IPS DF 6.9 (cell line): ENCODE data around the gene CTNNAL1.
"Not testable (repeated sequence)": the region's sequence is repeated elsewhere in the genome, so short reads cannot be mapped to it uniquely, and the experiment has no call there.

Experiments
- DNase-seq: peaks from one replicate; pipeline ENCODE4 v3.0.0-alpha.2; 2013; ENCODE audit warnings: low read depth, low spot score
- H3K27ac ChIP-seq: one replicate; pipeline ENCODE4 v1.5.1; 2013; ENCODE audit warnings: low read length, control low read depth
- H3K27me3 ChIP-seq: 2 replicates; pipeline ENCODE4 v1.6.1; 2013; ENCODE audit warnings: mild to moderate bottlenecking, low read length; ENCODE audit not compliant: control insufficient read depth, insufficient read depth
- H3K36me3 ChIP-seq: 2 replicates; pipeline ENCODE4 v1.6.1; 2013; ENCODE audit warnings: low read length; ENCODE audit not compliant: control insufficient read depth, insufficient read depth
- H3K4me1 ChIP-seq: 2 replicates; pipeline ENCODE4 v1.6.1; 2013; ENCODE audit warnings: low read length; ENCODE audit not compliant: control insufficient read depth, insufficient read depth
- H3K4me3 ChIP-seq: 2 replicates; pipeline ENCODE4 v1.5.1; 2013; ENCODE audit warnings: mild to moderate bottlenecking, low read length
- H3K9me3 ChIP-seq: 2 replicates; pipeline ENCODE4 v1.6.1; 2013; ENCODE audit warnings: low read length, inconsistent platforms; ENCODE audit not compliant: control insufficient read depth, insufficient read depth
- WGBS: extraction: QIAGEN DNeasy Blood & Tissue Kit; methylation state at CpG from one replicate; pipeline ENCODE4 v1.1.7; 2013; ENCODE audit warnings: mixed read lengths, missing lambda C conversion rate; ENCODE audit not compliant: insufficient read length, insufficient coverage; 5-methylcytosine and 5-hydroxymethylcytosine counted together

CTNNAL1 gene, protein sequence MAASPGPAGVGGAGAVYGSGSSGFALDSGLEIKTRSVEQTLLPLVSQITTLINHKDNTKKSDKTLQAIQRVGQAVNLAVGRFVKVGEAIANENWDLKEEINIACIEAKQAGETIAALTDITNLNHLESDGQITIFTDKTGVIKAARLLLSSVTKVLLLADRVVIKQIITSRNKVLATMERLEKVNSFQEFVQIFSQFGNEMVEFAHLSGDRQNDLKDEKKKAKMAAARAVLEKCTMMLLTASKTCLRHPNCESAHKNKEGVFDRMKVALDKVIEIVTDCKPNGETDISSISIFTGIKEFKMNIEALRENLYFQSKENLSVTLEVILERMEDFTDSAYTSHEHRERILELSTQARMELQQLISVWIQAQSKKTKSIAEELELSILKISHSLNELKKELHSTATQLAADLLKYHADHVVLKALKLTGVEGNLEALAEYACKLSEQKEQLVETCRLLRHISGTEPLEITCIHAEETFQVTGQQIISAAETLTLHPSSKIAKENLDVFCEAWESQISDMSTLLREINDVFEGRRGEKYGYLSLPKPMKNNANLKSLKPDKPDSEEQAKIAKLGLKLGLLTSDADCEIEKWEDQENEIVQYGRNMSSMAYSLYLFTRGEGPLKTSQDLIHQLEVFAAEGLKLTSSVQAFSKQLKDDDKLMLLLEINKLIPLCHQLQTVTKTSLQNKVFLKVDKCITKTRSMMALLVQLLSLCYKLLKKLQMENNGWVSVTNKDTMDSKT

GRCh38 chr9:109012876-109013678 is at the start of gene CTNNAL1:
CTNNAL1 (minus strand) TSS chr9:109013499; CDS start chr9:109013442, 57 bp downstream.
- H3K27ac ChIP-seq = no peak within 1 kb of the TSS
- no peaks in the 10 kb centered on the region for H3K9me3 ChIP-seq
- WGBS = no CpG with 5 or more reads among the region's 99 CpGs
- H3K27me3 ChIP-seq = peaks cover 2% of the 10 kb centered on the region; the same call in 1 of the 2 replicates
- H3K36me3 ChIP-seq = no peaks in the 10 kb centered on the region
- peak within 1 kb of the TSS; percentile 80 for H3K4me3 ChIP-seq
- DNase-seq = peak; percentile 55
- no peaks in the 10 kb centered on the region for H3K4me1 ChIP-seq

GRCh38 chr9:109062543-109062942 is 49.2 kb upstream of the CTNNAL1 start:
- H3K4me1 ChIP-seq = no peaks in the 10 kb centered on the region
- no CpG with 5 or more reads among the region's 6 CpGs for WGBS
- no peak overlapping the region for H3K4me3 ChIP-seq
- H3K9me3 ChIP-seq = no peaks in the 10 kb centered on the region
- peaks cover 15% of the 10 kb centered on the region; the same call in 1 of the 2 replicates for H3K36me3 ChIP-seq
- no peak overlapping the region for H3K27ac ChIP-seq
- H3K27me3 ChIP-seq = no peaks in the 10 kb centered on the region
- no peak for DNase-seq

DNA sequence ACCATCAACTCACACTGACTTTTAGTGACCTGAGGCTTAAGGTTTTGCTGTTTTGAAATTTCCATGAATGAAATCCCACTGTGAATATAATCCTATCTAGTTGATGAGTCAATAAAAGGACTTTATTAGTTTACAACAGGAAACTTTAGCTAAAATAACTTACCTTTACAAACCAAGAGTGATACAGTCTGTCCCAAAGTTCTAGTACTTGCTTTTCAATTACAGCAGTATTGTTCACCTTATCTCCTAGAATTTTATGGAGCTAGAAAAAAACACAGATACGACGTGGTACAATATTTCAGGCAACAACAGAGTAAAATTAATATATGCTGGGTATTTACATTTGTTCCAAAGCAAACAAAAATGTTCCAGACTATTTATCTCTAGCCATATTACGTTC is 46.9 kb upstream of the CTNNAL1 start:
- no CpG with 5 or more reads among the region's 3 CpGs for whole genome bisulfite sequencing
- H3K4me3 ChIP-seq = no peak overlapping the region
- peaks cover 13% of the 10 kb centered on the region; the same call in 1 of the 2 replicates for H3K36me3 ChIP-seq
- H3K4me1 ChIP-seq = no peaks in the 10 kb centered on the region
- no peaks in the 10 kb centered on the region for H3K27me3 ChIP-seq
- no peak for DNase-seq
- H3K27ac ChIP-seq = no peak overlapping the region
- H3K9me3 ChIP-seq = no peaks in the 10 kb centered on the region

DNA sequence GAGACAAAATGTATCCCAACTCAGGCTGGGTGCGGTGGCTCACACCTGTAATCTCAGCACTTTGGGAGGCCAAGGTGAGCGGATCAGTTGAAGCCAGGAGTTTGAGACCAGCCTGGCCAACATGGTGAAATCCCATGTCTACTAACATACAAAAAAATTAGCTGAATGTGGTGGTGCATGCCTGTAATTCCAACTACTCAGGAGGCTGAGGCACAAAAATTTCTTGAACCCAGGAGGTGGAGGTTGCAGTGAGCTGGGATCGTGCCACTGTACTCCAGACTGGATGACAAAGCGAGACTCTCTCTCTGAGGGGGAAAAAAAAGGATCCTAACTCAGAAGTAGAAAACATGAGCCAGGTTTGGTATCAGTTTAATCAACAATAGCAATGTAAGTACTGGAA is 39.8 kb upstream of the CTNNAL1 start:
- DNase-seq, H3K4me1 ChIP-seq, H3K9me3 ChIP-seq, H3K27me3 ChIP-seq, H3K27ac ChIP-seq, H3K4me3 ChIP-seq: not testable (repeated sequence)
- peaks cover 10% of the 10 kb centered on the region; the same call in 1 of the 2 replicates for H3K36me3 ChIP-seq
- WGBS = no CpG with 5 or more reads among the region's 4 CpGs

- no peaks in the 10 kb centered on the region for H3K9me3 ChIP-seq
- H3K36me3 ChIP-seq = peaks cover 10% of the 10 kb centered on the region; the same call in 1 of the 2 replicates
- DNase-seq = no peak
- H3K27me3 ChIP-seq = no peaks in the 10 kb centered on the region
- H3K27ac ChIP-seq = no peak overlapping the region
- H3K4me3 ChIP-seq = no peak overlapping the region
- no peaks in the 10 kb centered on the region for H3K4me1 ChIP-seq
- WGBS = no CpG with 5 or more reads among the region's 2 CpGs
Measured at GRCh38 chr9:109052416-109052815, 39.1 kb upstream of the CTNNAL1 start.

GRCh38 chr9:109051733-109052132 is 38.4 kb upstream of the CTNNAL1 start:
- no peak for DNase-seq
- no CpG with 5 or more reads among the region's 1 CpG for WGBS
- H3K36me3 ChIP-seq = peaks cover 10% of the 10 kb centered on the region; the same call in 1 of the 2 replicates

GRCh38 chr9:109050444-109050843 is 37.1 kb upstream of the CTNNAL1 start:
- Histone ChIP-seq H3K36me3 (peaks cover 8% of the 10 kb centered on the region; the same call in 1 of the 2 replicates), H3K4me1 (no peaks in the 10 kb centered on the region), H3K27ac (no peak overlapping the region), H3K4me3 (no peak overlapping the region), H3K9me3 (no peaks in the 10 kb centered on the region), H3K27me3 (no peaks in the 10 kb centered on the region)
- no CpG with 5 or more reads among the region's 7 CpGs for WGBS
- DNase-seq = no peak

More at GRCh38 chr9:109051733-109052132, 38.4 kb upstream of the CTNNAL1 start:
- H3K4me1 ChIP-seq = no peaks in the 10 kb centered on the region
- no peak overlapping the region for H3K4me3 ChIP-seq
- H3K27me3 ChIP-seq = no peaks in the 10 kb centered on the region
- H3K27ac ChIP-seq = no peak overlapping the region
- H3K9me3 ChIP-seq = no peaks in the 10 kb centered on the region

- no peaks in the 10 kb centered on the region for H3K27me3 ChIP-seq
- no peaks in the 10 kb centered on the region for H3K9me3 ChIP-seq
- WGBS = no CpG with 5 or more reads among the region's 3 CpGs
- DNase-seq = no peak
- H3K27ac ChIP-seq = no peak overlapping the region
- H3K36me3 ChIP-seq = peaks cover 10% of the 10 kb centered on the region; the same call in 1 of the 2 replicates
- no peaks in the 10 kb centered on the region for H3K4me1 ChIP-seq
- no peak overlapping the region for H3K4me3 ChIP-seq
Measured at GRCh38 chr9:109048822-109049221, 35.5 kb upstream of the CTNNAL1 start.

GRCh38 chr9:109047259-109047658 is 34.0 kb upstream of the CTNNAL1 start:
- Histone ChIP-seq H3K27me3 (no peaks in the 10 kb centered on the region), H3K4me3 (no peak overlapping the region), H3K36me3 (peaks cover 10% of the 10 kb centered on the region; the same call in 1 of the 2 replicates), H3K27ac (no peak overlapping the region), H3K9me3 (no peaks in the 10 kb centered on the region), H3K4me1 (no peaks in the 10 kb centered on the region)
- DNase-seq = no peak
- no CpG with 5 or more reads among the region's 2 CpGs for WGBS

GRCh38 chr9:109046346-109046745 is 33.0 kb upstream of the CTNNAL1 start:
- WGBS = no CpG with 5 or more reads among the region's 1 CpG

More at GRCh38 chr9:109046346-109046745, 33.0 kb upstream of the CTNNAL1 start:
- Histone ChIP-seq H3K4me1 (no peaks in the 10 kb centered on the region), H3K27ac (no peak overlapping the region), H3K4me3 (no peak overlapping the region), H3K9me3 (no peaks in the 10 kb centered on the region), H3K27me3 (no peaks in the 10 kb centered on the region), H3K36me3 (peaks cover 10% of the 10 kb centered on the region; the same call in 1 of the 2 replicates)
- DNase-seq = no peak
